Measurements from ENCODE around the gene ATXN7L2. TPM values are rescaled to one million over a fixed set of nuclear protein-coding genes. Genes with fewer than 3 reads are reported as not detected.

Gene ATXN7L2
- total RNA-seq, 1 donor from 2014 or later, result 7.4 TPM

DNA sequence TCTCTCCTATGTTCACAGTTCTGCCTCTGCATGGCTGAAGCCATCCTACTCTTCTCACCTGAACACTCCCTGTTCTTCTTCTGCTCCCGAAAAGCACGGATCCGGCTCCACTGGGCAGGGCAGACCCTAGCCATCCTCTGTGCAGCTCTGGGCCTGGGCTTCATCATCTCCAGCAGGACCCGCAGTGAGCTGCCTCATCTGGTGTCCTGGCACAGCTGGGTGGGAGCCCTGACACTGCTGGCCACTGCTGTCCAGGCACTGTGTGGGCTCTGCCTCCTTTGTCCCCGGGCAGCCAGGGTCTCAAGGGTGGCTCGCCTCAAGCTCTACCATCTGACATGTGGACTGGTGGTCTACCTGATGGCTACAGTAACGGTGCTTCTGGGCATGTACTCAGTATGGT lies 12.0 kb downstream of the ATXN7L2 start:
- DNase-seq (ENCODE audit: low read depth), result no peak
- no peak for TF ChIP-seq CTCF (conservative IDR thresholded peaks at IDR 0.05; ENCODE audit: low read depth, low read length)
- no peak overlapping the region for H3K4me3 ChIP-seq (ENCODE audit: low read depth, low read length)

GRCh38 chr1:109497449-109498160 lies 13.9 kb downstream of the ATXN7L2 start:
- DNase-seq (ENCODE audit: low read depth), result no peak
- no peak overlapping the region for H3K4me3 ChIP-seq (ENCODE audit: low read depth, low read length)
- TF ChIP-seq CTCF (conservative IDR thresholded peaks at IDR 0.05; ENCODE audit: low read depth, low read length), result no peak

DNA sequence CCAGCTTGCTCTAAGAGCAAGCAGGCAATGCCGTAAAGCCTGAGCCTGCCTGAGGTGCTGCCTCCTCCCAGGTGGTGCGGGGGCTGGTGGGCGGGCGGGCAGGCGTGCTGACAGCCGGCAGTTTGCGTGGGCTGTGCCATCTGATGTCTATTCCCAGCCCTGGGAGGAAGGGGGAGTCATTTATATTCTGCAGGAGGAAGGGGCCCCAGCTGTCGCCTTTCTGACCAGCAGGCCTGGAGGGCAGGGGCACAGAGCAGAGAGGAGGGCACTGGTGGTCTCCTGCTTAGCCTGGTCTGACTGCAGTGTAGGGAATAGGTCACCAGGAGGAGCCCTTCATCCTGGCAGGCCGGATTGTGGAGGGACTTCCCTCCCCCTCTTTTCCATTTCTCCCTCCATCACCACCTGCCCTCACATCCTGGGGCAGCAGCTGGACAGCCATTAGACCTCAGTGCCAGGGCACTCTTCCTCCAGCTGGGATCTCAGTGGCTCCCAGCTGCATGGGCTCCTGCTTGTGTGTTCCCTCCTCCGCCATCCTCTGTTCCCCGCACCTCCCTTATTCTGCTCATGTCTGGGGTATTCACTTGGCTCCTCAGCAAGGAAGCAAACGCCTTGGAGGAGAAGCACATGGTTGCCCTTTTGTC lies 14.6 kb downstream of the ATXN7L2 start:
- no peak overlapping the region for H3K4me3 ChIP-seq (ENCODE audit: low read depth, low read length)
- DNase-seq (ENCODE audit: low read depth), result no peak
- TF ChIP-seq CTCF (conservative IDR thresholded peaks at IDR 0.05; ENCODE audit: low read depth, low read length), result peak; percentile 67

GRCh38 chr1:109499081-109499480 lies 15.4 kb downstream of the ATXN7L2 start:
- H3K4me3 ChIP-seq (ENCODE audit: low read depth, low read length), result no peak overlapping the region
- no peak for TF ChIP-seq CTCF (conservative IDR thresholded peaks at IDR 0.05; ENCODE audit: low read depth, low read length)
- no peak for DNase-seq (ENCODE audit: low read depth)

DNA sequence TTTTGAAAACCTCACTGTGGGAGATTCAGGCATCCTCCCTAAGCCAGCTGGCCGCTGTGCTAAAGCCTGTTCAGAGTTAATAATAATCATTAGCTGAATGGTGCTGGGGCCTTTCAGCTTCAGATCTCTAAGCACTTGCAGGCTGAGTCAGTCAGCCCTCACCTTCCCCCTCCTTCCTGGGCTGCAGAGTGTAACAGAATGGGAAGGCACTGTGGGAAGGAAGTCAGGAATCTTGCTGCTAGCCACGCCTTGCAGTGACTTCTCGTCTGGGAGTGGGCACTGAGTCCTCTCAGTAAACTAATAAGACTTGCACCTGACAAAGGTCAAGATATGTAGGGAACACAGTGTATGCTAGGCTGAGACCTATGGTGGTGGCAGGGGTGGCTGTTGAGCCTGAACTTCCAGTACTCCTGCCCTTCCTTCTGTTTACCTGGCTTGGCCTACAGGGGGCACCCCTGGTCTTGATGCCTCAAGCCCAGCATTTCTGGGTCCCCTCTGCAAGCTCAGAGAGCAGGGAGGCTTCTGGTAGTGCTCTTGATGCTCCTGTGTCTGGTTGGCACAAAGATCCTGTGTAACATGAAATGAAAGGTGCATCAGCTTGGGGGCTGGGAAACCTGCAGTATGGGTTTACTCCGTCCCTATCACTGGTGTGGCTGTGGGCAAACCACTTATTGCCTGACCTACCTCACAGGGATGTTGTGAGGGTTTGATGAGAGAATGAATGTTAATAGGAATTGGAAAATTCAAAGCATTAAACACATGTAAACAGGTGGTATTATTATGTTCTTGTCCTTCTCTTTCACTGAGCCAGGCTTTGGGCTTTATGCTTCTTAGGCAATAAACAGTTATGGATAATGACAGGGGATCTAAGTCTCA lies 16.2 kb downstream of the ATXN7L2 start:
- DNase-seq (ENCODE audit: low read depth), result peak; percentile 74
- H3K4me3 ChIP-seq (ENCODE audit: low read depth, low read length), result no peak overlapping the region
- TF ChIP-seq CTCF (conservative IDR thresholded peaks at IDR 0.05; ENCODE audit: low read depth, low read length), result peak; percentile 86

GRCh38 chr1:109500941-109501381 lies 17.3 kb downstream of the ATXN7L2 start:
- H3K4me3 ChIP-seq (ENCODE audit: low read depth, low read length), result no peak overlapping the region
- DNase-seq (ENCODE audit: low read depth), result no peak
- no peak for TF ChIP-seq CTCF (conservative IDR thresholded peaks at IDR 0.05; ENCODE audit: low read depth, low read length)
